SH-SY5Y (cell line): ENCODE data around the gene FAM168A.

ENCODE experiments used
- GATA2 ChIP-seq: IDR thresholded peaks from 2 replicates; pipeline ENCODE4 v1.6.1; 2011; ENCODE audit warnings: mild to moderate bottlenecking, low read depth, low read length
- GATA3 ChIP-seq: IDR thresholded peaks from 2 replicates; pipeline ENCODE4 v1.6.1; 2011; ENCODE audit warnings: low read depth, mild to moderate bottlenecking, low read length, moderate library complexity

The FAM168A gene

DNA sequence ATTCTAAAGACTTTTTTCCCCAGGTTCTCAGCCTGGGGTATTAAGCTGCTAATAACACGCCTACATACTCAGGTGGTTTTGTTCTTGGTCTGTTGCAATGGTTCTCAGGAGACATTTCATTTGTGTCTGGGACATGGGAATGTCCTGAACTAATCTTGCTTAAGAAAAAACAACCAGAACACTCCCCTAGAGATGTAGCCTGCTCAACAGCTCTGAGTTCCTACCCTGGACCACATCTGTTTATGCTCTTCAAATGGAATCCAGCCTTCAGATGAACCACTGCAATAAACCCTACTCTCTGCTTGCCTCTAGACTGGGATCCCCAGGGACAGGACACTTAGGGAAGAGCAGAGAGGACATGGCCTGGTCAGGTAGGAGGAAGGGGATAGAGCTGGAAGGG is 191.8 kb downstream of the FAM168A start:
- TF ChIP-seq GATA3 (no peak), GATA2 (no peak)

DNA sequence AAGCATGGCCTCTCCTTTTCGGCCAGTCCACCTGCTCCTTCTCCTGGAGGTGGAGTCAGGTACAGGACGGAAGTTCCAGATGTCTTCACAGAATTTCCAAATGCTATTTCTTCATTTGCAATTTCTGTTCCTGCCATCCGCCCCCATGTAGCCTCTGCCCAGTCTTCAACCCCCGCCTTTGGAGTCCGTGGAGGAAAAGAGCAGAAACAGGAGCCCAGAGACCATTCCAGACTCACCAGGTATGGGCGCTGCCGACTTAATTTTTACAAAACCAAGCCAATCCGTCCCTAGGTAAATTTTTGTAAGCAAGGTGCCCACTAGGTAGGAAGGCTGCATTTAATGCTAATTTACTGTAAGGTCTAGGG is 192.8 kb downstream of the FAM168A start:
- TF ChIP-seq GATA3 (no peak), GATA2 (no peak)

DNA sequence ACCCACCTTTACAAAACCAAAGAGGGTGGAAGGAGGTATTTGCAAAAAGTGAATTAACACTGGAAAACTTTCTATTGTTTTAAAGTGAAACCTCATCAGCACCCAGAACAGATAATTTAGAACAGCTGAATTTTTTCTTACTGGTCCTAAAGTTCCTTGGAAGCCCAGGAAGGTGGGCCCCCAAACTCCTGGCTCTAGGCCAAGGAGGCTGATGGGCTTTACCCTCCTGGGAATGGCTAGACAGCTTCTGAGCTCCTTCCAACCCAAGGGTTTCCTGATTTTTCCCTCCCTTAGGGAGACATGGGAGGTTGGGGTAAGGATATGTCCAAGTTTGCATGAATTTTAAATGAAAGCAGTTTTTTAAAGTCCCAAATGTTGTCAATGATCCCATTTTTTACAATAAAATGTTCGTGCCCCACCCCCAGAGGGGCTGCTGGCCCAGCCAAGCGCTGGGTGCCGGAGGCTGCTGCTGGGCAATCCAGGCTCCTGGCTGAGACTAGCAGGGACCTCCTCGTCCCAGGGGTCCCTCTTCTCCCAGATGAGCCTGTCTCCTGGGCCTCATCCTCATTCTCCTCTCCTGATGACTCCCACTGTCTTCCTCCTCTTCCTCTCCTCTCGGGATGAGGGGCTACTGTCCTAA is 193.3 kb downstream of the FAM168A start:
- TF ChIP-seq GATA3 (no peak), GATA2 (no peak)

DNA sequence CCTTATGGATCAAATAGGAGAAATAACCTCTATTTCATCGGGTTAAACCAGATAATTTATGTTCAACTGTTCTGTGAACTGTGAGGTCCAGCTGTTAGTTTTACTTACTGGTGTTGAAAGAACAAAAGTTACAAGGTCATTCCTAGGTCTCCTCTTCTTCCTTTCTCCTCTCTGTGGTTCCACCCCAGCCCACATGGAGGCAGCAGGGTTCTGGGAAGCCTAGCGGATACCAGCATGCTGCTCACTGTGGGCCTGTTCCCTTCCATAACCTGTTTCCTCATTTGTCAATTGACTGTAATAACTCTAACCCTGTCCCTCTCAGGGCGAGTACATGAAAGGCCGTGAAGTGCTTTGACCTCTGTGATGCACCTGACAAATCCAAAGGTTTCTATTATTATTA is 193.9 kb downstream of the FAM168A start:
- TF ChIP-seq GATA2: no peak
- no peak for TF ChIP-seq GATA3

DNA sequence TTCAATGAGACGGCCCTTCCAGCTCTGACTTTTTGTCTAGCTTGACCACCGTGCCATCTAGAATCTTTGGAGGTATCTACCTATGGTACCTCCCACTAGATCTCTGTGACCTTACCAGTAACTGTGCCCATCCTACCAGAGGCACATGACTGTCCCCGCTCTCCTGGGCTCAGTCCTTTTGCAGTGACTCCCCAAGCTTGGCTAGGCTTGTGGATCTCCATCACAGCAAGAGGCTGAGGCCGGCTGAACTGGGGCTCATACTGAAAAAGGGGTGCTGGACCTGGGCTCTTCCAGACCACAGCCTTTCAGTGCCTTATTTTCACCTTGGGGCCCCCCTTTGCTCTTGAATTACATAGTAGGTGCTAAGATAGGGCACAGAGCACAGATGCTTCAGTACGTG is 194.4 kb downstream of the FAM168A start:
- TF ChIP-seq GATA2 (no peak), GATA3 (no peak)

DNA sequence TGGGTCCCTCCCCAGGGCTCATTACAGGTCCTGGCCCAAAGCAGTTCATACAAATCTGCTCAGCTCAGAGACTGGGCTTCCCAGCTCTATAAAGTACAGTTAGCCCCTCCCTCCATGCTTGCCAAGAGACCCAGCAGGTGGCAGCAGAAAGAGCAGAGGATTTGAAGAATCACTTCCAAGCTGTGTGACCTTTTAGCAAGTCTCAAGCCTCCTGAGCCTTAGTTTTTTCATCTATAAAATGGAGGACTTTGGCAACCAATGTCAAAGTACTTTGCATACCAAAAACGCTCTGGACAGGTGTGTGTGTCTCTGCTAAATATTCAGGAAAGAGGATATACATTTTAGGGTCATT is 195.1 kb downstream of the FAM168A start:
- TF ChIP-seq GATA2 (no peak), GATA3 (no peak)

DNA sequence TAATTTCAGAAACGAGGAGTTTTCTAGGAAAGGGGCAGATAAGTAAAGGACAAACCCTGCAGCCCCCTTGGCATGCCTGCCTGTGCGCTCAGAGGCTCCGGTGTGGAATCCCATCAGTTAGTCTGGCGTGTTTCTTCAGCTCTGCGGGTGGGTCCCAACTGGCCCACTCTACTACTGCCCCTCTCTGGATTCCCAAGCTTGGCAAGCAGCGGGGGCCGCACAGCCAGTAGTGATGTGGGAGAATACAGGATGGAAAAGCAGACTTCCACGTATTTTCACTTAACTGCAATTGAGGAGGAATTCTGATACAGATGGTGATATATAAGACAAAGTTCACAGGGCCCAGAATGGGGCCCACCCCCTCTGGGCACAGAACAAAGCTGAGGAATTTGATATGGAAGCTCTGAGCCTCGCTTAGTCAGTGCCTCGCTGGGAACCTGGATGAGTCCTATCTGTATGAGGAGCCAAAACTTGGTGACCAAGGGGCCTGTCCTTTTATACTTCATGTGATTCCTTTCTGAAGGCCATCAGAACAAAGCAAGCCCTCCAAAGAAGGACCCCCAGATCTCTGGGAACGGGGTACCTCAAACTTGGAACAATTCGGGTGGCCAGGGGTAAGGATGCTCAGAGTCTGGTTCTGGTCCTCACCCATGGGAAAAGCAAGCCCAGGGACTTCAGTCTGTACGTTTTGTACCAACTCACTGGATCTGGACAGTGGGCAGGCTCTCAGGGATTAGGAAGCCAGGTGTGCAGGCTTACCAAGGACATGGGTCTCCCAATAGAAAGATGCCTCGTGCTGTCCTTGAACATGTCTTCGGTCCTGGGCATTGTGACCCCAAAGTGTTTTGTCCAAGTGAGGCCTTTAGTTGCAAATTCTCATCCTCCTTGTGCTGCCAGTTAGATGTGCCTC is 195.7 kb downstream of the FAM168A start:
- TF ChIP-seq GATA3 (no peak), GATA2 (no peak)

DNA sequence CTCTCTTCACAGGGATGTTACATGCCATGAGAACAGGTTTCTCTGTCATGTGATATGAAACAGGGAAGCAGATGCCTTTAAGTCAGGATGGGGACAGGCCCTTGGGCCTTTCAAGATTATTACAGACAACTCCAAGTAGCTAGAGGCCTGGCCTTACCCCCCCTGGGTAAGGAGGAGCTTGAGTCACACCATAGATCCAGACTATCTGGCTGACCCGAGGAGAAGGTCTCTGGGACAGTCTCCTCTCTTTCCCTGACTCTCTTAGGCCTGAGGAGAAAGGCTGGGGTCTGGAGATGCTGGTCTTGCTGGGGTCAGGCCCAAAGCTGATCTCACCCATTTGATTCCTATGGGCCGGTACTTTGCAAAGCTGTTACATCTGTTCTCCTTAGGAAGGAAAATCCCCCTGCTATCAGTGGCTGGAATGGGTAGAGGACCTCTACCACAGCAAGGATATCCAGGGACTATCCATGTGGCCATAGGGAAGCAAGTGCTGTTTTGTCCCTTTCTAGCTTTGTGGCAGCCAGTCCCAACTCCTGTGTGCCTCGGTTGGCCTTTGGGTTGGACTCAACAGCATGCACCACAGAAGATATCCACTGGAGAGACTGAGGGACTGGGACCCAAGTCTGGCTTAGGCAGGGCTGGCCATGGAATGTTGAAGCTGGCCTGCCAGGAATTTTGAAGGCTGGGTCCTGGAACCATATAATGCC is 196.5 kb downstream of the FAM168A start:
- TF ChIP-seq GATA3: no peak
- no peak for TF ChIP-seq GATA2

DNA sequence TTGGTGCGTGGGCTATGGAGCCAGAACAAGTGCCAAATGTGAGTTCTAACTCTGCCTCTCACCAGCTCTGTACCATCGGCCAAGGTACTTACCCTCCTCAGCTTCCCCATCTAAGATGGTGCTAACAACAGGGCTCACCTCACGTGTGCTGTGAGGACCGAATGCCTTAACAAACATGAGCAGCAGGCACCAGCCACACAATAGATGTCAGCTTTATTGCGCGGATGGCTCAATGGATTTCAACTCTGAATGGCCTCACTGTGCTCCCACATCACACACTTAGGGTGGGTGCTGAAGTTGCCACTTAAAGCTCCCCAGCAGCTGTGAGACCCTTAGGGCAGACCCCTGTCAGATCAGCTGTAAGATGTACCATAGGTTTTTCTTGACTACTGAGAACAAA is 197.6 kb downstream of the FAM168A start:
- TF ChIP-seq GATA2 (no peak), GATA3 (no peak)

DNA sequence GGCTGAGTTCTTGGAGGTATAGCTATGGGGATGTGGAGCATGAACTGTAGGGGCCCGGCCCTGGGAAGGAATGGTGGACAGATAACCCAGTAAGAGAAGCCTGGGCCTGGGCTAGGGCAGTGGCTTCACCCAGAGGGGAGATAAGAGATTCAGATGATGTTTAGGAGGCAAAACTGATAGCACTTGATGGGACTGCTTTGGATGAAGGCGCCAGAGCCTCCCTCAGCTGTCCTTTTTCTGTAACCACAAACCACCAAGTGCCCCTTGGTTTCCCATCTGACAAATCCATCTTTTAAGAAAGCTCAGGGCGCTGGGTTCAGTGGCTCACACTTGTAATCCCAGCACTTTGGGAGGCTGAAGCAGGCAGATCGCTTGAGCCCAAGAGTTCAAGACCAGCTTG is 198.3 kb downstream of the FAM168A start:
- TF ChIP-seq GATA3 (no peak), GATA2 (no peak)

DNA sequence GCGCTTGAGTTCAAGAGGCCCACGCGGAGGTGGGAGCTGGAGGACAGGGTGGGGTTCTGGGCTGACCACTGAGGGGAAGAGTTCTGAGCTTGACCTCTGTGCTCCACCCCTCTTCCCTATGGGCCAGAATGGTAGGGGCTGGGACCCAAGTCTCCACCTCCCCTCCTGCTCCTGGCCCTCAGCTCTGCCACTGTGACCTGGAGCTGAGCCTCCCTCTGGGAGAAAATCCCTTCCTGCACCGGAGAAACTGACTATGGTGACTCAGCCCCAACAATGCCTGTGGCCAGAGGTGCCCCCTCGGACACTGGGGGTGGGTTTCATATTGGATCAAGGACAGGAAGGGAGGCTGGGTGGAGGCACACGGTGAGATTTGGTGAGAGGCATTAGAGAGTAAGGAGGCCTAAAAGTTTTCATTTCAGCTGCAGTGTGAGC is 198.7 kb downstream of the FAM168A start:
- TF ChIP-seq GATA2 (no peak), GATA3 (no peak)

DNA sequence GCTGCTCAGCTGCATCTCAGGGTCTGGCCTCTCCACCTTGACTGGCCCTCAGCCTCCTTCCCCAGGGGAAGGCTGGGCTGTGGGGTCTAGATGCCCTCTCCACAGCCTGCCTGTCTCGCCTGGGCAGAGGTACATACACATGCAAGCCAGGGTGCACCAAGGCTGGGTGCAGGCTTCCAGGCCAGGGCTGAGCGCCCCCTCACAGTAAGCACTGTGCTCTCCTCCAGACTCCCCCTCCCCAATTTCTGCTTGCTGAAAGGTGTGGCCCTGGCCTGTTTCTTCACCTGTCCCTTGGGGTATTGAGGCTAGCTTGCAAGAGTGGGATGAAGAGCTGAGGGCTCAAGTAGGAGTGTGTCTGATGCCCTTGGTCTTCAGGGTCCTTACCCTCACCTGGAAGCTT is 199.2 kb downstream of the FAM168A start:
- TF ChIP-seq GATA2: no peak
- no peak for TF ChIP-seq GATA3

DNA sequence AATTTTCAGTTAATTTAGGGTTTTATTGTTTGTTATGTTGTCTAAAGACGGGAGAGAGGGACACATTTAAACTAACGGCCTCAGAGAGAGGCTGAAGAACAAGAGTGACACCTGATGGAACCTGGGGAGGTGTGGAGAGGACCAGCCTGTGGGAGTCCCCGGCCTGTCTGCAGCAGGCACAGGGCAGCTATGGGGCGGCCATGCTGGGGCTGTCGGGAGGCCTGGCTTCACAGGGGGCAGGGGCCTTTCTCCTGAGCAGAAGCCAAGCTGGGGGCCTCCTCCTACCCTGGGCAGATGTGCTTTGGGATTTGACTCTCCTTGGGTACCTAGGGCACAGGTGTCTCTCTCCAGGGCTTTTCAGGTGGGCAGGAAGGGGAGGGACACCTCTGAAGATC is 199.8 kb downstream of the FAM168A start:
- no peak for TF ChIP-seq GATA3
- no peak for TF ChIP-seq GATA2

DNA sequence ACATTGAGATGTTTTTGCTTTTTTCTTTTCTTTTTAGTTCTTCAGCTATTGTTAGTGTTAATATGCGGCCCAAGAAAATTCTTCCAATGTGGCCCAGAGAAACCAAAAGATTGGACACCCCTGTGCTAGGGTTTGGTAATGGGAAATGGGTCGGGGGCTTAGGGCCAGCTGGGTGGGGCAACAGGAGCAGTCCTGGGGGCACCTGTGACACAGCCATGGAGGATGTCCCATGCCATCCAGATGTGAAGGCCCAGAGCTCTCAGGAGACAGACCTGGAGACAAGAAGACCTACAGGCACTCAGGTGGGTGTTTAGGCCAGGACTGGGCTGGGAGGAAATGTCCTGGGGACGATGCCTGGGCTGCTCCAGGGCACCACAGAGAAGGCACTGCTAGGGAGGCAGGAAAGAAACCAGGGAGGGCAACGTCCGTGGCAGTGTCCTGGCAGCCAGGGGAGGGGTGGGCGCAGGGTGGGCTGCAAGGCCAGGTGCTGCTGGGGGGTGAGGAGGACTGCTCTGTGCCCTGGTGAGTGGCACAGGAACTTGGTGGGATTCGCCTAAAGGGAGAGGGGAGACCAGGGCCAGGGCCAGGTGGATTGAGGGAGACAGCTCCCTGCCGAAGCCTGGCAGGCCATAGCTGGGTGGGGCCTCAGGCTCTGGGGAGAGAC is 200.3 kb downstream of the FAM168A start:
- TF ChIP-seq GATA2: no peak
- no peak for TF ChIP-seq GATA3
